A549 (cell line): Measurements from ENCODE around the gene MSGN1.
"Not testable (repeated sequence)": the region's sequence is repeated elsewhere in the genome, so short reads cannot be mapped to it uniquely, and the experiment has no call there.

Experiments used
- BHLHE40 ChIP-seq: IDR thresholded peaks from 2 replicates; pipeline ENCODE4 v1.6.1; 2012; ENCODE audit warnings: low read depth, low read length, inconsistent platforms
- CHD2 ChIP-seq: fragments of 150-350 bp; IDR thresholded peaks from 2 replicates; pipeline ENCODE4 v1.6.1; 2014; ENCODE audit warnings: low read length; ENCODE audit not compliant: partially characterized antibody
- EP300 ChIP-seq, 2 experiments: fragments of >200 bp; sonication (Bioruptor Twin); formaldehyde crosslinking; IDR thresholded peaks; 2 replicates in 1 of 2; 3 replicates in 1 of 2; pipeline ENCODE4 v1.6.1; 2016 to 2017
- HEYL ChIP-seq: fragments of 250-450 bp; sonication (Bioruptor Pico); IDR thresholded peaks from 2 replicates; pipeline ENCODE4 v1.8.0; 2021; ENCODE audit warnings: mild to moderate bottlenecking, moderate library complexity
- KDM5A ChIP-seq: fragments of 200-600 bp; sonication (generic); IDR thresholded peaks from 2 replicates; pipeline ENCODE4 v1.6.1; 2016; ENCODE audit warnings: antibody characterized with exemption, mild to moderate bottlenecking
- MYC ChIP-seq: IDR thresholded peaks from 2 replicates; pipeline ENCODE4 v1.6.1; 2012; ENCODE audit warnings: mild to moderate bottlenecking, inconsistent platforms, low read length, improper control_type of control experiment, borderline replicate concordance
- POLR2A ChIP-seq: IDR thresholded peaks from 2 replicates; pipeline ENCODE4 v1.6.1; 2012; ENCODE audit warnings: mild to moderate bottlenecking, low read length
- POLR2AphosphoS2 ChIP-seq: conservative IDR thresholded peaks from 2 replicates; pipeline ENCODE4 v1.6.1; 2012; ENCODE audit warnings: low read length, improper control_type of control experiment, inconsistent platforms
- RCOR1 ChIP-seq: fragments of 150-350 bp; IDR thresholded peaks from 2 replicates; pipeline ENCODE4 v1.6.1; 2014; ENCODE audit warnings: antibody characterized with exemption, low read length, low read depth
- RFX5 ChIP-seq: fragments of 450-650 bp; IDR thresholded peaks from 2 replicates; pipeline ENCODE4 v1.7.1; 2014; ENCODE audit warnings: antibody characterized with exemption, mild to moderate bottlenecking, moderate library complexity
- TF ChIP-seq, protein P1 (sequence below): fragments of >200 bp; sonication (Bioruptor Twin); formaldehyde crosslinking; IDR thresholded peaks from 3 replicates; pipeline ENCODE4 v1.5.1; 2016
- TF ChIP-seq, protein P2 (sequence below): IDR thresholded peaks from 2 replicates; pipeline ENCODE4 v1.6.1; 2012

DNA sequence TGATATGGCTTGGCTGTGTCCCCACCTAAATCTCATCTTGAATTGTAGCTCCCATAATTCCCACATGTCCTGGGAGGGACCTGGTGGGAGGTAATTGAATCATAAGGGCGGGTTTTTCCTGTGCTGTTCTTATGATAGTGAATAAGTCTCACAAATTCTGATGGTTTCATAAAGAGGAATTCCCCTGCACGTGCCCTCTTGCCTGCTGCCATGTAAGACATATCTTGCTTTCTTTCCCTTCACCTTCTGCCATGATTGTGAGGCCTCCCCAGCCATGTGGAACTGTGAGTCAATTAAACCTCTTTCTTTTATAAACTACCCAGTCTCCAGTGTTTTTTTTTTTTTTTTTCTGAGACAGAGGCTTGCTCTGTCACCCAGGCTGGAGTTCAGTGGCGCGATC, 7.4 kb downstream of the MSGN1 start:
- TF ChIP-seq RFX5; RCOR1; POLR2AphosphoS2; KDM5A; HEYL; EP300 (IDR thresholded peaks at IDR 0.05); CHD2; BHLHE40; POLR2A; MYC: not testable (repeated sequence)
- TF ChIP-seq, protein P1, sequence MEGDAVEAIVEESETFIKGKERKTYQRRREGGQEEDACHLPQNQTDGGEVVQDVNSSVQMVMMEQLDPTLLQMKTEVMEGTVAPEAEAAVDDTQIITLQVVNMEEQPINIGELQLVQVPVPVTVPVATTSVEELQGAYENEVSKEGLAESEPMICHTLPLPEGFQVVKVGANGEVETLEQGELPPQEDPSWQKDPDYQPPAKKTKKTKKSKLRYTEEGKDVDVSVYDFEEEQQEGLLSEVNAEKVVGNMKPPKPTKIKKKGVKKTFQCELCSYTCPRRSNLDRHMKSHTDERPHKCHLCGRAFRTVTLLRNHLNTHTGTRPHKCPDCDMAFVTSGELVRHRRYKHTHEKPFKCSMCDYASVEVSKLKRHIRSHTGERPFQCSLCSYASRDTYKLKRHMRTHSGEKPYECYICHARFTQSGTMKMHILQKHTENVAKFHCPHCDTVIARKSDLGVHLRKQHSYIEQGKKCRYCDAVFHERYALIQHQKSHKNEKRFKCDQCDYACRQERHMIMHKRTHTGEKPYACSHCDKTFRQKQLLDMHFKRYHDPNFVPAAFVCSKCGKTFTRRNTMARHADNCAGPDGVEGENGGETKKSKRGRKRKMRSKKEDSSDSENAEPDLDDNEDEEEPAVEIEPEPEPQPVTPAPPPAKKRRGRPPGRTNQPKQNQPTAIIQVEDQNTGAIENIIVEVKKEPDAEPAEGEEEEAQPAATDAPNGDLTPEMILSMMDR, result not testable (repeated sequence)
- TF ChIP-seq, protein P2, sequence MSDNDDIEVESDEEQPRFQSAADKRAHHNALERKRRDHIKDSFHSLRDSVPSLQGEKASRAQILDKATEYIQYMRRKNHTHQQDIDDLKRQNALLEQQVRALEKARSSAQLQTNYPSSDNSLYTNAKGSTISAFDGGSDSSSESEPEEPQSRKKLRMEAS, result not testable (repeated sequence)
